ENCODE measurements around the gene TGFBI.

- TF ChIP-seq CTCF (IDR thresholded peaks at IDR 0.05; ENCODE audit: insufficient read depth, low read length, poor library complexity, severe bottlenecking) (no peak), EZH2phosphoT487 (conservative IDR thresholded peaks at IDR 0.05; ENCODE audit: low read length) (no peak)
Measured at GRCh38 chr5:136094913-136095641, 66.3 kb downstream of the TGFBI start.

Data from SU-DHL-6 (cell line).